HL-60 (cell line): ENCODE data around the gene SKAP2.
A peak's percentile ranks its signal among the peaks of the same experiment; 100 is the strongest.

Source experiments
- DNase-seq, 2 experiments: peaks; one replicate each; pipeline ENCODE4 v3.0.0-alpha.2; 2010 to 2020; ENCODE audit warnings: low read depth in 1 of 2, low spot score in 1 of 2
- H3K27ac ChIP-seq: fragments of 250-450 bp; sonication (Bioruptor Pico); replicated peaks from 2 replicates; pipeline ENCODE4 v1.5.1; 2020; ENCODE audit warnings: mild to moderate bottlenecking, moderate library complexity
- H3K27me3 ChIP-seq: fragments of 250-450 bp; sonication (Bioruptor Pico); 2 replicates; pipeline ENCODE4 v1.5.1; 2021; ENCODE audit warnings: mild to moderate bottlenecking, moderate library complexity; ENCODE audit not compliant: insufficient read depth, poor library complexity, severe bottlenecking
- H3K4me3 ChIP-seq: replicated peaks from 2 replicates; pipeline ENCODE4 v1.5.1; 2011; ENCODE audit warnings: mild to moderate bottlenecking, control low read depth, low read length; ENCODE audit not compliant: insufficient read depth
- CTCF ChIP-seq: IDR thresholded peaks from one replicate; pipeline ENCODE4 v1.5.1; 2011; ENCODE audit warnings: low read length, control low read depth, inconsistent platforms; ENCODE audit not compliant: insufficient read depth
- GABPA ChIP-seq: IDR thresholded peaks from 2 replicates; pipeline ENCODE4 v1.6.1; 2012; ENCODE audit warnings: low read depth
- POLR2AphosphoS5 ChIP-seq: IDR thresholded peaks from 2 replicates; pipeline ENCODE4 v1.6.1; 2012; ENCODE audit warnings: low read depth
- REST ChIP-seq: IDR thresholded peaks from 2 replicates; pipeline ENCODE4 v1.6.1; 2012; ENCODE audit warnings: low read depth; ENCODE audit not compliant: insufficient replicate concordance
- SPI1 ChIP-seq: IDR thresholded peaks from 2 replicates; pipeline ENCODE4 v1.6.1; 2012; ENCODE audit warnings: low read depth, mild to moderate bottlenecking, borderline replicate concordance

The SKAP2 gene

GRCh38 chr7:26853788-26854393 lies 10.5 kb downstream of the SKAP2 start:
- no peak overlapping the region for H3K4me3 ChIP-seq
- no peaks in the 10 kb centered on the region for H3K27me3 ChIP-seq
- DNase-seq: no peak
- H3K27ac ChIP-seq: no peak overlapping the region
- TF ChIP-seq GABPA (no peak), CTCF (peak; percentile 3)

GRCh38 chr7:26850193-26850651 lies 14.2 kb downstream of the SKAP2 start:
- no peak overlapping the region for H3K4me3 ChIP-seq

GRCh38 chr7:26843705-26844104 lies 20.7 kb downstream of the SKAP2 start:
- Histone ChIP-seq H3K27ac (no peak overlapping the region), H3K4me3 (no peak overlapping the region), H3K27me3 (no peaks in the 10 kb centered on the region)
- DNase-seq: no peak
- TF ChIP-seq GABPA (no peak), CTCF (no peak), REST (no peak), SPI1 (no peak), POLR2AphosphoS5 (no peak)

More at GRCh38 chr7:26850193-26850651, 14.2 kb downstream of the SKAP2 start:
- no peak for DNase-seq
- no peak overlapping the region for H3K27ac ChIP-seq
- H3K27me3 ChIP-seq: no peaks in the 10 kb centered on the region
- TF ChIP-seq REST (no peak), GABPA (no peak), SPI1 (no peak), CTCF (no peak), POLR2AphosphoS5 (no peak)

- TF ChIP-seq POLR2AphosphoS5 (no peak), CTCF (no peak), GABPA (no peak), REST (no peak), SPI1 (no peak)
- H3K27me3 ChIP-seq: no peaks in the 10 kb centered on the region
- DNase-seq: no peak
- H3K27ac ChIP-seq: no peak overlapping the region
- no peak overlapping the region for H3K4me3 ChIP-seq
These were observed 21.5 kb downstream of the SKAP2 start for GRCh38 chr7:26842897-26843296.
